ENCODE results near the gene LENEP.
"Not testable (repeated sequence)": the region's sequence is repeated elsewhere in the genome, so short reads cannot be mapped to it uniquely, and the experiment has no call there.

Gene LENEP

DNA sequence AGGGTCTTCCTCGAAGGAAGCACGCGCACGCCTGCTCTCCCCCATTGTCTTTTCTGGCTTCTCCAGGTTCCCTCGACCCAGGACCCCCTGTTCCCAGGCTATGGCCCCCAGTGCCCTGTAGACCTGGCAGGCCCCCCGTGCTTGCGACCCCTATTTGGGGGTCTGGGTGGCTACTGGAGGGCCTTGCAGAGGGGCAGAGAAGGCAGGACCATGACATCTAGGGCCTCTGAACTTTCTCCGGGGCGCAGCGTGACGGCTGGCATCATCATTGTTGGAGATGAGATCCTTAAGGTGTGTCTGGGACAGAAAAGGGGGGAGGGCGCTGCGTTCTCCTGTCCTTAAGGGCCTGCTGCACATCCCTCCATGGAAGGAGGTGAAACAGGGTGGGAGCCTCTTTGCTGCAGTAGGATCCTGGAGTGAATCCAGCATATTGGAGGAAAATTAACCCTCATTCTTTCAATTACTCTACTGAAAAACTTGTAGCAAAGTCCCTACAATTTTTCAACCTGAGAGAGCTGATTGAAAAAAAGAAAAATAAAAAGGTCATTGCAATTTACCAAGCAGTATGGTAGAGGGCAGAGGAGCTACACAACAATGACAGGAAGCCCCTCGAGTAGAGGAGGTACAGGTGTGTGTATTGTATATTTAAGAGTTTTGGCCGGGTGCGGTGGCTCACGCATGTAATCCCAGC is 9.5 kb upstream of the LENEP start:
- DNase-seq, result no peak
- no peaks in the 10 kb centered on the region for H3K9me3 ChIP-seq (ENCODE audit: control extremely low read depth in 1 of 5, control insufficient read depth in 4 of 5, insufficient read depth in 2 of 5, low read depth in 1 of 5, low read length in 4 of 5)
- H3K27ac ChIP-seq (ENCODE audit: insufficient read depth in 1 of 2, low read depth in 1 of 2, low read length in 2 of 2, poor library complexity in 1 of 2, severe bottlenecking in 2 of 2), result peak overlapping the region; percentile 76 to 83
- peak overlapping the region in 6 of 7 experiments; percentile 76 to 99 (median 81) for H3K4me3 ChIP-seq (ENCODE audit: control insufficient read depth in 1 of 7, extremely low read depth in 1 of 7, insufficient read depth in 4 of 7, low read depth in 2 of 7, low read length in 6 of 7)
- CTCF ChIA-PET, result interaction anchor here (1.0 to 20.2 kb wide), 6 partner anchors 10 to 47 kb away, joined by 3 to 320 read pairs (median 7); partner anchors contain the start of genes CKS1B, LENEP, PBXIP1 and PMVK
- 16% methylated on average over 8 of the region's 17 CpGs for WGBS (ENCODE audit: insufficient coverage)
- H3K4me1 ChIP-seq (ENCODE audit: control extremely low read depth in 1 of 4, control insufficient read depth in 4 of 4, insufficient read depth in 4 of 4, low read length in 3 of 4), result peaks cover 9 to 24% (median 23%) of the 10 kb centered on the region in 4 experiments
- POLR2A ChIA-PET, result interaction anchor here (0.6 to 1.0 kb wide), 3 partner anchors 10 to 541 kb away, joined by 3 to 4 read pairs (median 3); partner anchors contain the start of gene SHC1
- peaks cover 3 to 29% (median 20%) of the 10 kb centered on the region in 4 experiments for H3K36me3 ChIP-seq (ENCODE audit: control insufficient read depth in 4 of 4, insufficient read depth in 4 of 4, low read length in 3 of 4)
- no peaks in the 10 kb centered on the region for H3K27me3 ChIP-seq (replicated peaks in 2 of 5; ENCODE audit: control insufficient read depth in 4 of 5, insufficient read depth in 5 of 5, low read length in 4 of 5)

DNA sequence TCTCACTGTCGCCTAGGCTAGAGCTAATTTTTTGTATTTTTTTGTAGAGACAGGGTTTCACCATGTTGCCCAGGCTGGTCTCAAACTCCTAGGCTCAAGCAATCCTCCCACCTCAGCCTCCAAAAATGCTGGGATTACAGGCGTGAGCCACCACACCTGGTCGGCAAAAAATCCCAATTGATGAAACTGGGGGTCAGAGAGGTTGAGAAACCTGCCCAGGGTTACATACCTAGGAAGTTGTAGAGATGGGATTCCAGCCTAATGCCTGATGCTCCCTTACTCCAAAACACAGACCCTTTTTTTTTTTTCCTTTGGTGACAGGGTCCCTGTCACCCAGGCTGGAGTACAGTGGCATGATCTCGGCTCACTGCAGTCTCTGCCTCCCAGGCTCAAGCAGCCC is 6.7 kb upstream of the LENEP start:
- not testable (repeated sequence) for H3K27me3 ChIP-seq (replicated peaks in 2 of 5; ENCODE audit: control insufficient read depth in 4 of 5, insufficient read depth in 5 of 5, low read length in 4 of 5); H3K4me3 ChIP-seq (ENCODE audit: control insufficient read depth in 1 of 7, extremely low read depth in 1 of 7, insufficient read depth in 4 of 7, low read depth in 2 of 7, low read length in 6 of 7); H3K27ac ChIP-seq (ENCODE audit: insufficient read depth in 1 of 2, low read depth in 1 of 2, low read length in 2 of 2, poor library complexity in 1 of 2, severe bottlenecking in 2 of 2); H3K9me3 ChIP-seq (ENCODE audit: control extremely low read depth in 1 of 5, control insufficient read depth in 4 of 5, insufficient read depth in 2 of 5, low read depth in 1 of 5, low read length in 4 of 5); DNase-seq
- Histone ChIP-seq H3K4me1 (ENCODE audit: control extremely low read depth in 1 of 4, control insufficient read depth in 4 of 4, insufficient read depth in 4 of 4, low read length in 3 of 4) (peaks cover 9 to 24% (median 17%) of the 10 kb centered on the region in 4 experiments), H3K36me3 (ENCODE audit: control insufficient read depth in 4 of 4, insufficient read depth in 4 of 4, low read length in 3 of 4) (peaks cover 6 to 42% (median 31%) of the 10 kb centered on the region in 4 experiments)
- ChIA-PET POLR2A (interaction anchor here (0.7 kb wide), 1 partner anchor 359 kb away, joined by 4 read pairs; no protein-coding TSS in a partner anchor), CTCF (interaction anchor here (1.2 to 20.2 kb wide), 5 partner anchors 8 to 65 kb away, joined by 3 to 320 read pairs (median 13); partner anchors contain the start of genes LENEP and ZBTB7B)
- WGBS (ENCODE audit: insufficient coverage), result 100% methylated on average over 1 of the region's 4 CpGs

DNA sequence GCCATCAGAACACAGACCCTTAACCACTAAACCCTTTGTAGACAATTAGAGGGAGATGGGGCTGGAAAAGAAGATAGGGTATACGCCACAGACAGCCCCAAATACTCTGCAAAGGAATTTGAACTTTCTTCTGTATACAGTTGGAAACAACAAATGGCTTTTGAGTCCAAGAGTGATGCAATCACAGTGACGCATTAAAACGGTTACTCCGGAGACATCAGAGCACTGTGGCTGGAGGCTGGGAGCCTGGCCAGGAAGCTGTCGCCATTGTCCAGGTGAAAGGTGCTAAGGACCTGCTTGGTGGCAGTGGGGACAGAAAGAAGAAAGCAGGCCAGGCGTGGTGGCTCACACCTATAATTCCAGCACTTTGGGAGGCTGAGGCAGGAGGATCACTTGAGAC is 6.1 kb upstream of the LENEP start:
- POLR2A ChIA-PET, result interaction anchor here (0.7 kb wide), 1 partner anchor 360 kb away, joined by 4 read pairs; no protein-coding TSS in a partner anchor
- Histone ChIP-seq H3K27me3 (replicated peaks in 2 of 5; ENCODE audit: control insufficient read depth in 4 of 5, insufficient read depth in 5 of 5, low read length in 4 of 5) (no peaks in the 10 kb centered on the region), H3K4me1 (ENCODE audit: control extremely low read depth in 1 of 4, control insufficient read depth in 4 of 4, insufficient read depth in 4 of 4, low read length in 3 of 4) (peaks cover 8 to 19% (median 16%) of the 10 kb centered on the region in 4 experiments), H3K4me3 (ENCODE audit: control insufficient read depth in 1 of 7, extremely low read depth in 1 of 7, insufficient read depth in 4 of 7, low read depth in 2 of 7, low read length in 6 of 7) (no peak overlapping the region), H3K9me3 (ENCODE audit: control extremely low read depth in 1 of 5, control insufficient read depth in 4 of 5, insufficient read depth in 2 of 5, low read depth in 1 of 5, low read length in 4 of 5) (no peaks in the 10 kb centered on the region), H3K27ac (ENCODE audit: insufficient read depth in 1 of 2, low read depth in 1 of 2, low read length in 2 of 2, poor library complexity in 1 of 2, severe bottlenecking in 2 of 2) (no peak overlapping the region), H3K36me3 (ENCODE audit: control insufficient read depth in 4 of 4, insufficient read depth in 4 of 4, low read length in 3 of 4) (peaks cover 6 to 42% (median 31%) of the 10 kb centered on the region in 4 experiments)
- CTCF ChIA-PET, result interaction anchor here (1.1 to 20.2 kb wide), 9 partner anchors 9 to 72 kb away, joined by 3 to 320 read pairs (median 8); partner anchors contain the start of genes CKS1B, LENEP, PYGO2 and ZBTB7B
- WGBS (ENCODE audit: insufficient coverage), result 95% methylated on average over 4 of the region's 6 CpGs
- DNase-seq, result no peak

DNA sequence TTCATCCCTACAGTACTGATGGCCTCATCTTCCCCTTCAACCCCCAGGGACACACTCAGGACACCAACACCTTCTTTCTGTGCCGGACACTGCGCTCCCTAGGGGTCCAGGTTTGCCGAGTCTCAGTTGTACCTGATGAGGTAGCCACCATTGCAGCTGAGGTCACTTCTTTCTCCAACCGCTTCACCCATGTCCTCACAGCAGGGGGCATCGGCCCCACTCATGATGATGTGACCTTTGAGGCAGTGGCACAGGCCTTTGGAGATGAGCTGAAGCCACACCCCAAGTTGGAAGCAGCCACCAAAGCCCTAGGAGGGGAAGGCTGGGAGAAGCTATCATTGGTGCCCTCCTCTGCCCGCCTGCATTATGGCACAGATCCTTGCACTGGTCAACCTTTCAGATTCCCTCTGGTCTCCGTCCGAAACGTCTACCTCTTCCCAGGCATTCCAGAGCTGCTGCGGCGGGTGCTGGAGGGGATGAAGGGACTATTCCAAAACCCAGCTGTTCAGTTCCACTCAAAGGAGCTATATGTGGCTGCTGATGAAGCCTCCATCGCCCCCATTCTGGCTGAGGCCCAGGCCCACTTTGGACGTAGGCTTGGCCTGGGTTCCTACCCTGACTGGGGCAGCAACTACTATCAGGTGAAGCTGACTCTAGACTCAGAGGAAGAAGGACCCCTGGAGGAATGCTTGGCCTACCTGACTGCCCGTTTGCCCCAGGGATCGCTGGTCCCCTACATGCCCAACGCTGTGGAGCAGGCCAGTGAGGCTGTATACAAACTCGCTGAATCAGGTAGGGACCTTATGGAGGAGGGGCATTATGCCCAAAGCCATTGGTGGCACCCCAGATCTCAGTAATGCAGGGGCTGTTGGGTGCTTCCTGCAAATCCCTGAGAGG is 5.1 kb upstream of the LENEP start:
- peak in 1 of 3 donors; percentile 32 for DNase-seq
- Histone ChIP-seq H3K4me1 (ENCODE audit: control extremely low read depth in 1 of 4, control insufficient read depth in 4 of 4, insufficient read depth in 4 of 4, low read length in 3 of 4) (peaks cover 4 to 21% (median 12%) of the 10 kb centered on the region in 4 experiments), H3K27me3 (replicated peaks in 2 of 5; ENCODE audit: control insufficient read depth in 4 of 5, insufficient read depth in 5 of 5, low read length in 4 of 5) (no peaks in the 10 kb centered on the region), H3K4me3 (ENCODE audit: control insufficient read depth in 1 of 7, extremely low read depth in 1 of 7, insufficient read depth in 4 of 7, low read depth in 2 of 7, low read length in 6 of 7) (no peak overlapping the region), H3K9me3 (ENCODE audit: control extremely low read depth in 1 of 5, control insufficient read depth in 4 of 5, insufficient read depth in 2 of 5, low read depth in 1 of 5, low read length in 4 of 5) (no peaks in the 10 kb centered on the region), H3K36me3 (ENCODE audit: control insufficient read depth in 4 of 4, insufficient read depth in 4 of 4, low read length in 3 of 4) (peaks cover 6 to 49% (median 34%) of the 10 kb centered on the region in 4 experiments), H3K27ac (ENCODE audit: insufficient read depth in 1 of 2, low read depth in 1 of 2, low read length in 2 of 2, poor library complexity in 1 of 2, severe bottlenecking in 2 of 2) (no peak overlapping the region)
- ChIA-PET CTCF (interaction anchor here (0.7 to 20.2 kb wide), 11 partner anchors 10 to 71 kb away, joined by 3 to 320 read pairs (median 6); partner anchors contain the start of genes CKS1B, LENEP, PYGO2 and ZBTB7B), POLR2A (no interaction called here)
- 98% methylated on average over 16 of the region's 17 CpGs for WGBS (ENCODE audit: insufficient coverage)

DNA sequence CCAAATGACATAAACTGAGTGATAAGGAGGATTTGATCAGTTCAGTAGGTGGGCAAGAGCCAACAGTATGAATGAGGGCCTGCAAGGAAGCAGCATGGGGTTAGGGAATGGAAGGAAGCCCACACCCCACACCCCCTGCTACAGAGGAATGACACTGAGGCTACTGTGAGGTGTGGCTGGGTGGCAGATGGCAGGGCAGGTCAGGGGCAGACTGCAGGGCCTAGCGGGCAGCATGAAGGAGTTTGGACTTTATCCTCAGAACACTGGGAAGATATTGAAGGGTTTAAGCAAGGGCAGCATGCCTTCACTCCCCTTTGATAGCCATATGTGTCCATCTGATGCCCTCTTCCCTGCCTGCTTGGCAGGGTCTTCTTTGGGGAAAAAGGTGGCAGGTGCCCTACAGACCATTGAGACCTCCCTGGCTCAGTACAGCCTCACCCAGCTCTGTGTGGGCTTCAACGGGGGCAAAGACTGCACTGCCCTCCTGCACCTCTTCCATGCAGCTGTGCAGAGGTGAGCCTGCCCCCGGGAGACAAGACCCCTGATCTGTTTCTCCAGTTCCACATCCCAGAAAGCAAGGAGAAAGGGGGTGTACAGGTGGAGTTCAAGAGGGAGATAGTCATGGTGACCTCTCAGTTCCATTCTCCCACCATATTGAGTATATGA is 4.1 kb upstream of the LENEP start:
- WGBS (ENCODE audit: insufficient coverage), result 100% methylated on average over 2 of the region's 3 CpGs
- Histone ChIP-seq H3K4me1 (ENCODE audit: control extremely low read depth in 1 of 4, control insufficient read depth in 4 of 4, insufficient read depth in 4 of 4, low read length in 3 of 4) (peaks cover 0 to 19% (median 7%) of the 10 kb centered on the region in 4 experiments), H3K27me3 (replicated peaks in 2 of 5; ENCODE audit: control insufficient read depth in 4 of 5, insufficient read depth in 5 of 5, low read length in 4 of 5) (no peaks in the 10 kb centered on the region), H3K27ac (ENCODE audit: insufficient read depth in 1 of 2, low read depth in 1 of 2, low read length in 2 of 2, poor library complexity in 1 of 2, severe bottlenecking in 2 of 2) (no peak overlapping the region), H3K9me3 (ENCODE audit: control extremely low read depth in 1 of 5, control insufficient read depth in 4 of 5, insufficient read depth in 2 of 5, low read depth in 1 of 5, low read length in 4 of 5) (no peaks in the 10 kb centered on the region), H3K4me3 (ENCODE audit: control insufficient read depth in 1 of 7, extremely low read depth in 1 of 7, insufficient read depth in 4 of 7, low read depth in 2 of 7, low read length in 6 of 7) (no peak overlapping the region), H3K36me3 (ENCODE audit: control insufficient read depth in 4 of 4, insufficient read depth in 4 of 4, low read length in 3 of 4) (peaks cover 6 to 49% (median 34%) of the 10 kb centered on the region in 4 experiments)
- CTCF ChIA-PET, result interaction anchor here (1.0 to 20.2 kb wide), 7 partner anchors 8 to 70 kb away, joined by 4 to 320 read pairs (median 6); partner anchors contain the start of genes LENEP and ZBTB7B
- POLR2A ChIA-PET, result no interaction called here
- DNase-seq, result no peak

DNA sequence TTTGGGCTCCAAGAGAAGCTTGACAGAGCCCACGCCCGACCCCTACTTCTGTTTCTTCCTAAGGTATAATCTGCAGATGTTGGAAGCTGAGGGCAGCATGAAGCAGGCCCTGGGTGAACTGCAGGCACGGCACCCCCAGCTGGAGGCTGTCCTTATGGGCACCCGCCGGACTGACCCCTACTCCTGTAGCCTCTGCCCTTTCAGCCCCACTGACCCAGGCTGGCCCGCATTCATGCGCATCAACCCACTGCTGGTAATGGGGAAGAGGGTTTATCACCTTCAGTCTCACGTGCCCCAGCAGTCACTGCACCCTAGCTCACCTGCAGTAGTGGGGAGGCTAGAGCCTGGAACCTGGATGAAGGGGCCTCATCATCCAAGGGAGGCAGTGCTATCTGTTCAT is 3.1 kb upstream of the LENEP start:
- POLR2A ChIA-PET, result interaction anchor here (0.6 kb wide), 1 partner anchor 28 kb away, joined by 3 read pairs; no protein-coding TSS in a partner anchor
- CTCF ChIA-PET, result interaction anchor here (0.5 to 1.5 kb wide), 5 partner anchors 9 to 38 kb away, joined by 3 to 6 read pairs (median 5); no protein-coding TSS in a partner anchor
- H3K27me3 ChIP-seq (replicated peaks in 2 of 5; ENCODE audit: control insufficient read depth in 4 of 5, insufficient read depth in 5 of 5, low read length in 4 of 5), result no peaks in the 10 kb centered on the region
- DNase-seq, result no peak
- H3K9me3 ChIP-seq (ENCODE audit: control extremely low read depth in 1 of 5, control insufficient read depth in 4 of 5, insufficient read depth in 2 of 5, low read depth in 1 of 5, low read length in 4 of 5), result no peaks in the 10 kb centered on the region
- 100% methylated on average over 6 of the region's 8 CpGs for WGBS (ENCODE audit: insufficient coverage)
- peaks cover 6 to 49% (median 34%) of the 10 kb centered on the region in 4 experiments for H3K36me3 ChIP-seq (ENCODE audit: control insufficient read depth in 4 of 4, insufficient read depth in 4 of 4, low read length in 3 of 4)
- no peak overlapping the region for H3K4me3 ChIP-seq (ENCODE audit: control insufficient read depth in 1 of 7, extremely low read depth in 1 of 7, insufficient read depth in 4 of 7, low read depth in 2 of 7, low read length in 6 of 7)
- peaks cover 0 to 22% (median 15%) of the 10 kb centered on the region in 4 experiments for H3K4me1 ChIP-seq (ENCODE audit: control extremely low read depth in 1 of 4, control insufficient read depth in 4 of 4, insufficient read depth in 4 of 4, low read length in 3 of 4)
- H3K27ac ChIP-seq (ENCODE audit: insufficient read depth in 1 of 2, low read depth in 1 of 2, low read length in 2 of 2, poor library complexity in 1 of 2, severe bottlenecking in 2 of 2), result no peak overlapping the region
